ENCODE results near the gene NR4A3.
"Not testable (repeated sequence)": the region's sequence is repeated elsewhere in the genome, so short reads cannot be mapped to it uniquely, and the experiment has no call there.

- TF ChIP-seq POLR2A (IDR thresholded peaks at IDR 0.05; ENCODE audit: borderline replicate concordance, extremely low read depth, insufficient read depth, insufficient read length); JUND (IDR thresholded peaks at IDR 0.05); CTCF (IDR thresholded peaks at IDR 0.05 in 2 of 3, conservative IDR thresholded peaks at IDR 0.05 in 1 of 3; ENCODE audit: borderline replicate concordance in 1 of 3, insufficient read depth in 1 of 3, low read depth in 2 of 3, low read length in 2 of 3); EZH2 (IDR thresholded peaks at IDR 0.05); REST (IDR thresholded peaks at IDR 0.05; ENCODE audit: low read depth); YY1 (IDR thresholded peaks at IDR 0.05; ENCODE audit: extremely low read depth, insufficient replicate concordance, low read depth, low read length); RAD21 (IDR thresholded peaks at IDR 0.05; ENCODE audit: low read depth); POLR2AphosphoS5 (IDR thresholded peaks at IDR 0.05; ENCODE audit: low read depth, low read length); TCF7L2 (IDR thresholded peaks at IDR 0.05; ENCODE audit: borderline replicate concordance, extremely low read depth, insufficient read depth, insufficient read length); SIN3A (IDR thresholded peaks at IDR 0.05; ENCODE audit: low read depth); ZNF274 (IDR thresholded peaks at IDR 0.05; ENCODE audit: low read depth, low read length); MAX (IDR thresholded peaks at IDR 0.05): not testable (repeated sequence)
Measured at GRCh38 chr9:99782349-99782748, 39.3 kb upstream of the NR4A3 start.

Measured in HCT116 (cell line).